Fibroblast of skin of left quadriceps (primary cell): ENCODE results near the gene GSK3B.
"Not testable (repeated sequence)": the region's sequence is repeated elsewhere in the genome, so short reads cannot be mapped to it uniquely, and the experiment has no call there.

Experiments
- DNase-seq, 2 experiments: peaks; one replicate each; pipeline ENCODE4 v3.0.0-alpha.2; 2013; ENCODE audit warnings: low read depth in 2 of 2

The GSK3B gene

DNA sequence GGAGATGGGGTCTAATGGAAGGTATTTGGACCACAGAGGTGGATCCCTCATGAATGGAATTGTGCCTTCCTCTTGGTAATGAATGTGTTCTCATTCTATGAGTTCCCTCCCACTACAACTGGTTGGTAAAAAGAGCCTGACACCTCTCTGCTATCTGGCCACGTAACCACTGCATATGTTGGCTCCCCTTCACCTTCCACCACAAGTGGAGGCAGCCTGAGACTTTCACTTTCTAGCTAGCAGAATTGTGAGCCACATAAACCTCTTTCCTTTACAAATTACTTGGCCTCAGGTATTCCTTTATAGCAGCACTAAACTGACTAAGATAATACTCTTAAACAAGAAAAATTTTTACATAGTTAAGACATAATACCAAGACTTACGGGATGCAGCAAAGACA, 157.0 kb downstream of the GSK3B start:
- DNase-seq: no peak

DNA sequence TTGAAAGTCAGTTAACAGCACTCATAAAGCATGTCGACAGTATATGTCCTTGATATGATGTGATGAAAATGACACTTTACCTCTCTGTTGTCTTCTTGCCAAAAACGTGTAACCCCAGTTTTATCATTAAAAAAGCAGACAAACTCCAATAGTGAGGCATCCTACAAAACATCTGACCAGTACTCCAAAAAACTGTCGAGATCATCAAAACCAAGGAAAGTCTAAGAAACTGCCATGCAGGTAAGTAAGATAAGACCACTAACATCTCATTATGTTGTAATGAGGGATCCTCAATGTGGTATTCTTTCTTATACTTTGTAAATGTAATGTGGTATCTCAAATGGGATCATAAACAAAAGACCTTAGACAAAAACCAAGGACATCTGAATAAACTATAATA, 160.0 kb downstream of the GSK3B start:
- no peak for DNase-seq

DNA sequence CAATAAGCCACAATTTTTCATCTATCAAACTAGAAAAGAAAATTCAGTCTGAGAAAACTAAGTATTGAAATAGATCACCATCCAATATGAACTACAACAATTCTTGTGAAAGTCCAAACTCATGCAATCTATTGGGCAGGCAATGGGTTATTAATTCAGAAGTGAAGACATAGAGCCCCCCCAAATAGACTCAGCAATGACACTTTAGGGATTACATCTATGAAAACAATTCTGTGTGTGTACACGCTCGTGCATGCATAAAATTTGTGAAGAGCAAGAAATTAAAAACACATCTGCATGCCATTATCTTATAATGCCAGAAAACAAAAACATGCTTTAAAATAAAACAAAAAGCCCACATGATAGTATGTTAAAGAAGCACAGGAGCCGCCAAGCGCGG, 161.0 kb downstream of the GSK3B start:
- DNase-seq: no peak

DNA sequence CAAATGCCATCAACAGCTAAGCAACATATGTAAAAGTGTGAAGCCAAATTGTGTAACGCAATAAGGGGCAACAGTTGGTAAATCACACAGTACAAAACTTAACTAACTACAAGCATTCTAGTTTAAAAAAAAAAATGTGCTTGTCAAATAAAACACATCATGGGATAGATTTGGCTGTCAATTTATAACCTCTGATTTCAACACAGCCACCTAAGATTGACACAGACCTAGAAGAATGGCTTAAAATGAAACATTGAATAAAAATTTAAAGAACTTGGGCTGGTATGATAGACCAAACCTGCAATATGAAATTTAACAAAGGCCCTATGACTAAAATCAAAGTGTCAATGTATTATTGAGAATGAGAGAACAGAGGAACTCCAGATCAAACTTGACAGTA, 164.0 kb downstream of the GSK3B start:
- DNase-seq: no peak

DNA sequence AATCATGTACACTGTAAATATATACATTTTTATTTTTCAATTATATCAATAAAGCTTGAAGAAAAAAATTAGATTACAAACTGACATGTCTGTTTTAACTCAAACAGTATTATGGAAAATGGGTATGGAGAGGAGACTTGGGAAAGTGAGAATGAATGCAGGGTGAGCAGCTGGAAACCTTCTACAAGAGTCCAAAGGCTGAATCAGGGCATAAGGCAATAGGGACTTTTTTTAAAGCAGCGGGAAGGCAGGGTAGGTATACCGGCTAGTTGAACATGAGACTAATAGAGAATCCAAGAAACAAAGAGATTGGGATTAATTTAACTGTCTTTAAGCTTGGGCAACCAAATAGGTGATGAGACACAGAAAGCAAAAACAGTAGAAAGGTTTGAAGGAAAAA, 167.1 kb downstream of the GSK3B start:
- DNase-seq: no peak

DNA sequence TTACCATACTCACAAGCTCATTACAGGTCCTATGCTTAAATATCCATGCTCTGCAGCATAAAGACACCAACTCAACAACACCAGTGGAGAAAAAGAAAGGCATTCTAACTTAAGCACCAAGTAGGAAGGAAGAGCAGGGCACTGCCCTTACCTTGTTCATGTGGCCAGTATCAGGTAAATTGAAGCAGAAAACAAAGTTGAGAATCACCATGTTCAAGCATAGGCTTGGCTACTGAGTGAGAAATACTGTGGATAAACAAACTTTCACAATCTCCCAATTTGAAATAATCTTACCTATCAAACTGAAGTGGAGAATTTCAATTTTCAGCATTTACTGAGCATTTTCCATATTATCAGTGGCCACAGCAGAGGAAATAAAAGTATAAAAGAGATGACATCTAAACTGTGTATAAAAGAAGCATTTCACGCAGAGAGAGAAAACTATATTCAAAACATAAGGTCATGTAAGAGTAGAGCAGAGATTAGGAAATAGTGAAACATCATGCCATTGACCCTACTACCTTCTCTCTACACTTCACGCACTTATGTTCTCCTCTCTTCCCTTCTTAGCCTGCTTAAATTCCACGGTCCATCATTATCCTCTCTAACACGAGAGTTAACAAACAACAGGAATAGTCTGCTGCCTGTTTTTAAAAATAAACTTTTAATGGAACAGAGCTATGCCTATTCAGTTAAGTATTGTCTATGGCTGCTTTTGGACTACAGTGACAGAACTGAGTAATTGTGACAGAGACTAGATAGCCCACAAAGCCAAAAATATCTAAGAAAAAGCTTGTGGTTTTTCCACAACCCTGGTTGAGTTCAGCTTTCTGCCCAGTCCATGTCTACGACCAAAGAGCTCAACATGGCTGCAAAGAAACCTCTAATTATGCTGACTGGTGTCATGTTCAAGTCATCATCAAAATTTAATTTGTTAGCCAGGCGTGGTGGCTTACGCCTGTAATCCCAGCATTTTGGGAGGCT, 169.8 kb downstream of the GSK3B start:
- no peak for DNase-seq

DNA sequence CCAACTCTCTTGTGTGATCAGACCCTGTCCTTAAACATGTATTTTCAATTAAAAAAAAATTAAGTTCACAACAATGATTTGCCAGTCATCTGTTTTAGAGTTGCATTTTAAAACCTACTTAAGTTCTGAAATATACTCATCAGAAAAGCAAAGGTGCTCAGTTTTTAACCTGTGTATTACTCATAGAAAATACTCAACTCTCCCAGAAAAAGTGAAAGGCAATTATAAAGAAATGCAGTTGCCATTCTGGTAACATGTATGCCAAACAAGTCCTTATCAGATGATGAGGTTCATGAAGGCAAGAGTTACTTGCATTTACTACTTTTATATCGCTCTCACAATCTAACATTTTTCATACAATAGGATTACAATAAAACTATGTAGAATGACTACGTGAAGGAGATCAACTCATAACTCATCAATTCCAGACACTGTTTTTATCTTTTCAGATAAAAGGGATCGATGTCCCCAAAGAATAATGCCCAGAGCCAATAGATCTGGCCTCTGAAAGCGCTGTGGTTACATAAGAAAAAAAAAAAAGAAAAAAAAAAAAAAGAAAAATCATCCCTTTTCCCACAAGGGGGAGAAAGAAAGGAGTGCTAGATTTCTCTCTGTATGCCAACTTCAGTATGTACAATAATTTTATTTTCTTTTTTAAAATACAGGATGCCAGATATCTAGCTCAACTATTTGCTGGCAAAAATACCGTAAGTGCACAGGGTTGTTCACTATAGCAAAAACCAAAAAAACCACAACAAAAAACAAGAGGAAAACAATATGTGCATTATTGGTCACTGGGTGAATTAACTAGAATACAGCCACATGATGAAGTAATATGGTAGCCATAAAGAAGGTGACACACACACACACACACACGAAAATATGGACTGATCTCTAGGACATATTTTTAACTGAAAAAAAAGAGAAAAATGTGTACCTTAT, 175.0 kb downstream of the GSK3B start:
- DNase-seq: no peak

DNA sequence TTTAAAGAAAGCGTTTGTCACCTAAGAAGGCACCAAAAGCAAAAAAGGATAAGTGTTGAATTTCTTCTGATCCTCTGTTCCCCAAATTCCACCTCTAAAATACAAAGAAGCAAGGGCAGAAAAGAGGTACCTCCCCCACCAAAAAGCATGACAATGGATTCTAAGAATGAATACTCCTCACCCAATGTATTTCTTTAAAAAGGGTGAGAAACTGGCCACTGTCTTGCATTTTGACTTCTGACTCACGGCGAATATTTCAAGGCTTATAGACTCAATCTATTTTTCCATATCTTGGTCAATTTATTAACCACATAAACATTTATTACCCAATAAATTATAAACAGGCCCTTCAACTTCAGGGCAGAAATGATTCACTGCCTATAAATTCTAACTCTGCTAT, 181.2 kb downstream of the GSK3B start:
- peak; percentile 43 to 45 for DNase-seq

DNA sequence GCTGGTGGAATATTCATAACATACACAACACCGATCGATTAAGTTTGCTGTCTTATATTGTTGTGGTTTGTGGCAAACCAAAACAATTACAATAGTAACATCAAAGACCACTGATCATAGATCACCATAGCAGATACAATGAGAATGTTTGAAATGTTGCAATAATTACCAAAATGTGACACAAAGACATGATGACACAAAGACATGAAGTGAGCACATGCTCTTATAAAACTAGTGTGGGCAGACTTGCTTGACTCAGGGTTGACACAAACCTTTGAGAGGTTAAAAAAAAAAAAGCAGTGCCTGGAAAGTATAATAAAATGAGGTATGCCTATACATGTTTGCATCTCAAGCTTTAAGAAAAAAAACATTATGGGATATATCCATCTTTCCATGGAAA, 182.0 kb downstream of the GSK3B start:
- no peak for DNase-seq

DNA sequence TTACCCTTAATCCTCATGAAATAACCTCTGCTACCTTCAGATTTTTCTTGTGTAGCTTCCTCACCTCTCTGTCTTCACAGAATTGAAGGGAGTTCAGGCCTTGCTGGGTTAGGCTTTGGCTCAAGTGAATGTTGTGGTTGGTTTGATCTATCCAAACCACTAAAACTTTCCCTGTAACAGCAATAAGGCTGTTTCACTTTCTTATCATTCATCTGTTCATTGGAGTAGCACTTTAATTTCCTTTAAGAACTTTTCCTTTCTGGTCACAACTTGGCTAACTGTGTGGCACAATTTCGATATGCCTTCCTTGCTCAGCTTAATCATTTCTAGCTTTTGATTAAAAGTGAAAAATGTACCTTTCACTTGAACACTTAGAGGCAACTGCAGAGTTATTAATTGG, 182.5 kb downstream of the GSK3B start:
- no peak for DNase-seq

DNA sequence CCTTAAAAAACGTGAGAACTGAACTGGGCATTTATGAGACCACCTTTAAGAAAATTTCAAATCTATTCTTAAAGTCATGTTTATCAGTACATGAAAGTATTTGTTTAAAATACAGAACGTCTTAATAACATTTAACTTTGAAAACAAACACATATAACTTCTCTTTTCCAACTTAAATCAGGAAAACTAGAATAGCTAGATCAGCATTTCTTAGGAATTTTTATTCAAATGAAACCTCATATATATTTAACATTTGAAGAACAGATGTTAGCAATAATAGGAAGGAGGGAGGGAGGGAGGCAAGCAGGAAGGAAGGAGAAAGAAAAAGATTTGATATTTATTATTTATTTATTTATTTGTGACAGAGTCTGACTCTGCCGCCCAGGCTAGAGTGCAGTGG, 192.2 kb downstream of the GSK3B start:
- no peak for DNase-seq

DNA sequence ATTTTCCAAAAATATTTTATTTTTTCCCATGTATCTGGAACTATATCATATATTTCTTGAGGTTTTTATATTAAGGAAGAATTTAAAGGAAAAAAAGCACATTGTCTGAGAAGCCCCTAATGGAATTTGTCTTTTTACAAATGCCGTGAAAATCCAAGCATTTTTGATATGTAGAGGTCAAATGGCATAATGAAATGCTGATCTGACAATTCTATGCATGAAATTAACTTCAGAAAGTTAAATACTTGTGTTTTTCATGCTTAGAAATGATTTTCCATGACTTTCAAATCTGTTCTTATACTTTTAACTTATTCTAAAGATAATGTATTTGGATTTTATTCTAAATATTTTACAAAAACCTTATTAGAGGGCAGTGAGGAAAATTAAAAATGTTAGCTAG, 193.1 kb downstream of the GSK3B start:
- no peak for DNase-seq

DNA sequence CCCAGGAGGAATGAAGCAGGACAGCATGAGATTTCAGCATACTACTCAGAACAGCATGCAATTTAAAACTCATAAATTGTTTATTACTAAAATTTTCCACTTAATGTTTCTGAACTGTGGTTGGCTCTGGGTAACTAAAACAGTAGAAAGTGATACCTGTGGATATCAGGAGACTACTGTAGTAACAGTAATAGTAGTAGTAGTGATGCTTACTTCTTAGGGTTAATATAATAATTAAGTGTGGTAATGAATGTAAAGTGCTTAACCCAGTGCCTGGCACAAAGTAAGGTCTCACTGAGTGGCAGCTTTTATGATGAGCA, 195.1 kb downstream of the GSK3B start:
- DNase-seq: no peak

DNA sequence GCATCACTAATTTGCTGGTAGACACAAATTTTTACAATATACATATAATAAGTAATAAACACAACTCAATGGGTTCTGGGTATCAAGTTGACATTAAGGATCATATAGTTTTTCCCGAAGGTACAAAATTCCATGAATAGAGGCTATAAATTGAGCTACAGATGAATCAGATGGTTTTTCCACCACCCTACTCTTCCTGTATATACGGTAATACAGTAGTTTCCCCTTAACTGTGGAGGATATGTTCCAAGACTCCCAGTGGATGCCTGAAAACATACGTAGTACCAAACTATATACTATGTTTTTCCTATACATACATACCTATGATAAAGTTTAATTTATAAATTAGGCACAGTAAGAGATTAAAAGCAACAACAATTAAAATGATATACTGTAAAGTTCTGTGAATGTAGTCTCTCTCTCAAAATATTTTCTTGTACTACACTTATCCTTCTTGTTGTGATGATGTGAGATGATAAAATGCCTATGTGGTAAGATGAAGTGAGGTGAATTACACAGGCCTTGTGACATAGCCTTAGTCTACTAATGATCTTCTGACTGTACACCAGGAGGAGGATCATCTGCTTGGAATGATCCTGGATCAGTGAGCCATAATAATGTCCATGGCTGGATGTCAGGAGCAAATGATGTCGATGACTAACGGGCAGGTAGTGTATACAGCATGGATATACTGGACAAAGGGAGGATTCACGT, 195.6 kb downstream of the GSK3B start:
- DNase-seq: no peak

DNA sequence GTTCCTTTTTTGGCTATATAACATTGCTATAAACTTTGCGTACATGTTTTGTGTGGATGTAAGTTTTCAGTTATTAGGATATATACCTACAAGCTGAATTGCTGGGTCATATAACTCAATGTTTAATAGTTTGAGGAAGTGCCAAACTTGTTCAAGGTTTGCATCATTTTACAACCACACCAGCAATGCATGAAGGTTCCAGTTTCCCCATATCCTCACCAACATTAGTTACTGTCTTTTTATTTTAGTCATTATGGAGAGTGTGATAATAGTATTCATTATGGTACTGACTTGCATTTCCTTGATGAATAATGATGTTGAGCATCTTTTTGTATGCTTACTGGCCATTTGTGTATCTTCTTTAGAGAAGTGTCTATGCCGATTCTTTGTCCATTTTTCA, 200.1 kb downstream of the GSK3B start:
- DNase-seq: no peak

DNA sequence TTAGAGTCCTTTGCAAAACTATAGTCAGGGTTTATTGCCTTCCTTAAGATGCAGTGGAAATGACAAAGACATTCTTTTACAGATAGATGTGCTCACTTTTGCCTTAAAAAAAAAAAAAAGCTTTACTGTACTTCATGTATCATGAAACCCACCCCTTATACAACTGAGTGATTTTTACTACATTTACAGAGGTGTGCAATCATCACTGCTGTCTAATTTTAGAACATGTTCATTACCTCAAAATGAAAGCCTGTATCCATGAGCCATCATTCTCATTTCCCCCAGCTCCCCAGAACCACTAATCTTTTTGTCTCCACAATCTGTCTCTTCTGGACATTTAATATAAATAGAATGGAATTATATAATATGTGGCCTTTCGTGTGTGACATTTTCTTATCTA, 200.5 kb downstream of the GSK3B start:
- DNase-seq: no peak

DNA sequence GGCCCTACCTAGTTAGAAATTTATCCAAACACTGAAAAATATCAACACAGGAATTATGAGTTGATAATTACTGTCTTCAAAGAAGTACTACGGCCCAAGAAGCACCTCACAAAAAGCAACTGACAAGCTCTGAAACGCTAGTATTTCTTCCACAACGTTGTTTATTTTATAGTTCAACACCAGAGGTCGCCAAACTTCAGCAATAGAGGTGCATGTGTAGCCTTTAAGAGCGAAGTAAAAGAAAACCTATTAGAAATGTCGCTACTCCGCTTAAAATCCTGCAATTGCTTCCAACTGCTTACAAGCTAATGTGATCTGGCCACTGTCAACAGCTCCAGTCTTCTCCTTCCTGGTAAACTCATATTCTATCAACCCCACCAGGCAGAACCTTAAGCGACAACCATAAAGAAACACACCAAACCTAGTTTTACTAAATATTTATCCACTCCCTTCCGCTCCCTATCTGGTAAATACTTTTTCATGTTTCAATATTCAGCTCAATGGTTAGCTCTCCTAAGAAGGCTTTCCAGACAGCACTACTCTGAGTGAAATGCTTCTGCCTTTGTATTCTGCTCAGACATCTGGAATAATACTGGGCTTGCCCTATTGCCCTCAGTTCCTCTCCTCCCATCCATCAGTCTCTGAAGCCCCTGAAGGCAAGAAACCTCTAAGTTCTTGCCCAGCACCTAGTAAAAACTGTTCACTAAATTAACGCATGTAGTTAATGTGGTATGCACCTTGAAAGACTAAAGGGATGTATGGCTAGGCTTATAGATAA, 202.1 kb downstream of the GSK3B start:
- peak; percentile 55 to 57 for DNase-seq

DNA sequence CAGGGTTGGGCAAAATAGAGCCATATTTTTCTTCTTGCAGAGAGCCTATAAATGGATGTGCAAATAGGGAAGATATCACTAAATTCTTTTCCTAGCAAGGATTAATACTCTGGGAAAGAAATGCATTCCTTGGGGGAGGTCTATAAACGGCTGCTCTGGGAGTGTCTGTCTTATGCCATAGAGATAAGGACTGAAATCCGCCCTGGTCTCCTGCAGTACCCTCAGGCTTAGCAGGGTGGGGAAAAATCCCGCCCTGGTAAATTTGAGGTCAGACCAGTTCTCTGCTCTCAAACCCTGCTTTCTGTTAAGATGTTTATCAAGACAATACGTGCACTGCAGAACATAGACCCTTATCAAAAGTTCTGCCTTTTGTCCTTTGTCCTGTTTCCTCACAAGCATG, 205.6 kb downstream of the GSK3B start:
- not testable (repeated sequence) for DNase-seq

DNA sequence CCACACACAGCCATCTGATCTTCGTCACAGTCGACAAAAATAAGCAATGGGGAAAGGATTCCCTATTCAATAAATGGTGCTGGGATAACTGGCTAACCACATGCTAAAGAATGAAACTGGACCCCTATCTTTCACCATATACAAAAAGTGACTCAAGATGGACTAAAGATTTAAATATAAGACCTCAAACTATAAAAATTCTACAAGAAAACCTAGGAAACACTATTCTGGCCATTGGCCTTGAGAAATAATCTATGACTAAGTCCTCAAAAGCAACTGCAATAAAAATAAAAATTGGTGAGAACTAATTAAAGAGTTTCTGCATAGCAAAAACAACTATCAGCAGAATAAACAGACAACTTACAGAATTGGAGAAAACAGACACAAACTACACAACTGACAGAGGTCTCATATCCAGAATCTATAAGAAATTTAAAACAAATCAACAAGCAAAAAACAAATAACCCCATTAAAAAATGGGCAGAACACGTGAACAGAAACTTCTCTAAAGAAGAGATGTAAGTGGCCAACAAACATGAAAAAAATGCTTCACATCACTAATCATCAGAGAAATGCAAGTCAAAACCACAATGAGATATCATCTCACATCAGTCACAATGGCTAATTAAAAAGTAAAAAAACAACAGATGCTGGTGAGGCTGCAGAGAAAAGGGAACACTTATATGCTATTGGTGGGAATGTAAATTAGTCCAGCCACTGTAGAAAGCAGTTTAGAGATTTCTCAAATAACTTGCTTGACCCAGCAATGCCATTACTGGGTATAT, 208.3 kb downstream of the GSK3B start:
- no peak for DNase-seq

DNA sequence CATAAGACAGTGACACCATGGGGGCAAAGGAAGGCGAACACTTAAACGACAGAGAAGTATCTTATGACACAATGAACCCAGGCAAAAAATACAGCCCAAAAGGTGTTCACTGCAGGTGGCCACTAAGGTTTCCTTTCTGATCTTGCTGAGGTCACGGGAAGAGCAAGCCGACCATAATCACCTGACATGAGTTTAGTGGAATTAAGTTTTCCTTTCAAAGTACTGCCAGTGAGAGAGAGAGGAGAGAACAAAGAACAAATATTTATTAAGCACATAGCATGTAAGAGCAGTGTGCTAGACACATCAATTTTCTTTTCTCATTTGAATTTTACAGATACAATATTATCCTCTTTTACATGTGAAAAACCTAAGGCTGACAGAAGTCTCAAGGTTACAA, 210.1 kb downstream of the GSK3B start:
- DNase-seq: no peak
